ENCODE results near the gene CTNNA3.

Gene CTNNA3

DNA sequence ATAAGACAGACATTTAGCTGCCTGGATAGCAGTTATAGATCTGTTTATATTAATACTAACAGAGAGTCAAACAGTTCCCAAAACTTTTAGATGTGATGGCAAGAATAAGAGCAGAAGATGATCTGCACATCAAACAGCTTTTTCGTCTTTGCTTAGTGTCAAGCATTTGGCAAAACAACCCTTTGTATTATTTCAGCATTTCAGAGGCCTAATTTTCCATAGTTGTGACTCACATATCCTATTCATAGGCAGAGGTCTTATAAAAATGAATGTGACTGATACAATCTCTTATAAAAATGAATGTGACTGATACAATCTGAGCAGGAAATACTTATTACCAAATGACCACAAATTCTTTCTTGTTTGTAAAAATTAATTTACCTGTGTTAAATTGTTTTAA lies 699.0 kb downstream of the CTNNA3 start:
- no peak for DNase-seq

DNA sequence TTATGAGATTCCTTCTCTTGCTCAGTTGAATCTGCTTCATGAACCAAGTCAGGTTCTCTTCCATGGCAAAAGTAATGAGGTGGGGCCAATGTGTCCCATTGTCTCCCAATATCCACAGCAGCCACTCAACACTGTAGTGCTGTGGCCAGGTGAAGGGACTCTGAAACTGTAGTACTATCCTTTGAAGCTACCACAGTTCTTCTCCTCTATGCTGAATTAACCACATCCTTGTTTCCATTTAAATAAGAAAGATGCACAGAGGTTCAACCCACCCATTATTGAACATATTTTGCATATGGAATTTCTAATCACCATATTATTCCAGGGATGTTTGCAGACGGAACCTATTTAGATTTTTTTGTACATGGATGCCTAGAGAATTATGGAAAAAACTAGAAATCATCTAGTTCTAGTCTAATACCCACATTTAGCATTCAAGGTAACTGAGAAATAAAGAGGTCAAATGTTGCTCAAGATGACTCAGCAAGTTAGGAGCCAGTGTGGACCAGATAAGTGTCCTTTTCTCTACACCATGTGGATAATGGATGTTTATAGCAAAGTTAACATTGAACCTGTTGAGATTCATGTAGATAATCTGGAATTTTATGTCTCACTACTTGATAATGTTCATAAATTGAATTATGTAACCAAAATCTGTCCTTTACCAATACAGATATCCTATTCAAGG lies 705.7 kb downstream of the CTNNA3 start:
- no peak for DNase-seq

DNA sequence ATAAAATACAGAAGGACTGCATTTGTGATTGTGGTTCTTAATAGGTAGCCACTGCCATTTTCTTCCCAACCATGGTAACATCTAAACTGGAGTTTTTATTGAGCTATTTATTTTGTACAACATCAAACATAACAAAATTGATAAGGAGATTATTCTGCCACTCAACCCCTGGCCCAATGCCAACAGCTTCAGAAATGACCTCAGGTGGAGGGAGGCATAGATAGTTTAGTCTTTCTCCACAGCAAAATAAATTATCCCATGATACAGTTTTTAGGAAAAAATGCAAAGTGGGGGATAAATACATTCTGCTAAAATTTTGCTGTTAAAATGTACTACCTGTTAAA lies 712.5 kb downstream of the CTNNA3 start:
- DNase-seq = no peak

DNA sequence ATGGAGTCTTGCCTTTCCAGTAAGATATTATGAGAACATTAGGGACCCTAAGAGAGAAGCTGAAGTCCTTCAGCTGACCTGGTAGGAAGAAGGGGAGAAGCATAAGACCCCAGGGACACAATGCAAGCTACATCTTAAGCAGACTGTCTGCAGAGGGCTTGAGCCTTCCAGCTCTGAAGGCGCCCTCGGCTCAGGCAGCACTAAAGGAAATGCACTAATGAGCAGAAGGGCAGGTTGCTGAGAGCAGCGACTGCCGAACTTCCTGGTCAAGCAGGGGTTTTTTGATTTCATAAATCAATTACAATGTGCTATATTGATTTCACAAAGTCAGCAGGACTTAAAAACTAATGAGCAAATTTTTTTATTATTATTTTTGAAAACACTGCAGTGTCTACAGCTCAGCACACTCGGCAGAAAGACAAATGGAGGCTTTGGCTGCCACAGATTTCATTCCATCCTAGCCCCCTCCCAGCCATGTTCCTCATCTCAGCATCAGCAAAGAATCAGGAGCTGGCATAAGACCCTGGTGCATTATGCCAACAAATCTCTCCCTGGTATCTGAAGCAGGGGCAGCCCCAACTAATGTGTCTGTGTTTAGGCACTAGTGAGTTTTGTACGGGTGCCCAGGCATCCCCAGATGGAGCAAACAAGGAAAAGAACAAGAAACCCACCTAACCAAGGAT lies 713.1 kb downstream of the CTNNA3 start:
- no peak for DNase-seq

DNA sequence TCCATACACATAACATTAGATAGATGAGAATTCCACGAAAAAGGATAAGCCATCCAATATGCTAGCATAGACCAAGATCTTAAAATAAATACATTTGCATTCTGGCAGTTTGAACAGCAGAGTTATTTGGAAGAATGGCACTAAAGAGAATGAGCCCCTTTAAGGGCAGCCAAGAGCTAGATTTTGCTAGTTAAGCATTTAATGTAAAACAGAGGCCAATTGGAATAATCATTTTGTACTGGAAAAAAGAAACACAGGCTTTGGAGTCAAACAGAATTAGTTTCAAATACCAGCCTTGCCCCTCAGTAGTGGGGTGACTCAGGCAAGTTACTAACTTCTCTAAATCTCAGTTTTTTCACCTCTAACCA lies 714.0 kb downstream of the CTNNA3 start:
- no peak for DNase-seq

DNA sequence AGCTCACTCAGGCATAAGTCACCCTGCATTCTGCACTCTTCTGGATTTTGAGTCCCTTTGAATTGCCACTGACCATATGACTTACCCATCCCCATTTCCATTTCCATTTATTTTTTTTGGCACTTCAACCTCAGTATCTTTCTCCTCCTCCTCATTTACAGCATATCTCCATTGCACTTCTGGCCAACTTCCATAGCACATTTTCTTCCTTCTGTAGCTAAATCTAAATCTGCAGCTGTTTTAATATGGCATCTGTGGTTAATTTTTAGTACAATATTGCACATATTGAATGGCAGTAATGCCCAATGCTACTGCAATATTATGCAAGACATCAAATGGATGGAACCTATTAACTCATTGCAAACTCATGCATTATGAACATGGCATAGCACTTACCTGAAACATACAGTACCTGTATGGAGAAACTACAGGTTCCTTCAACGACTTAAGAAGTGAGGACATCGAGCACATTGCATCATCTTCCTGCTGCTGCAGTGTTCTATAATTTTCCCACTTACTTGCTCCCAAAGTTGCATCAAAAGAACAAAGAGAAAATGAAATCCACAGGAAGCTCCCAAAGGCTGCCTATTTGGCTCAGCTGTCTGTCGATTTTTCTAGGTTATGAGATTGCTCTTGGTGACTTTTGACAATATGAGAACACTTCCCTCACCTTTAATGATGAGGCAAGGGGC lies 714.5 kb downstream of the CTNNA3 start:
- no peak for DNase-seq

DNA sequence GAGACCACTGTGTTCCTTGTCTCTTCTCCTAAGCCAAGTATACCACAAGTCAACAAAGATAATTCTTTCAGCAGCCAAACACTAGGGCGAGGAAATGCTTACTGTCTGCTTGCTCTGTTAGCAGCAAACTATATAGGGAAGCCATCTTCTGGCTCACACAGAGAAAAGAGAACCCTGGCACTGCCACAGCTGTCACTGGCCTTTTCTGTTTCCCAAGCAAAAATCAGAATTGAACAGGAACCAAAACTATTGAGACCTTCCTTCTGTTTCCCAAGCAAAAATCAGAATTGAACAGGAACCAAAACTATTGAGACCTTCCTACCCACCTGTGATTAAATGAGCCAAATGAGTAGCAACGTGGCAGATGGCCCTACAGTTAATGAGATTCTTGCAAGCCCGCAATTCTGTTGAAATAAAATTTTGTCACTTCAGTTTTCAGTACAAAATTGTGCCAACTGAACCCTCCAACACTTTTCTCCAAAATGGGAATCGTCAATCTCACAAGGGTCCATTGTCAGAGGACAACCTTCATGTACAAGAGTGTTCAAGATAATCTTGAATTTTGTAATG lies 715.7 kb downstream of the CTNNA3 start:
- no peak for DNase-seq

DNA sequence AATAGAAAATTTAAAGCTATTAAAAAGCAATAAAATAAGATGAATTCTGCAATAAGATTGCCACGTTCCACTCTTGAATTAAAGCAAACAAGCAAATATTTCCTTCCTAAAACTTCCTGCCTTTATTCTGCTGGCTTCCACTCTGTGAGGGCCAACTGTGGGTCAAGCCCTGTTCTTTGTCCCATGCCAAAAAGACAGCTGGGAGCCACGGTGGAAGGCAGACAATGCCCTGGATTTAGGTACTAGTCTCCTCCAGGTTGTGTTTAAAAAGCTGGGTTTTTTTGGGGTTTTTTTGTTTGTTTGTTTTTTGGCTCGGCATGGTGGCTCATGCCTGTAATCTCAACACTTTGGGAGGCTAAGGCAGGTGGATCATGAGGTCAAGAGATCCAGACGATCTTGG lies 731.0 kb downstream of the CTNNA3 start:
- DNase-seq = no peak

DNA sequence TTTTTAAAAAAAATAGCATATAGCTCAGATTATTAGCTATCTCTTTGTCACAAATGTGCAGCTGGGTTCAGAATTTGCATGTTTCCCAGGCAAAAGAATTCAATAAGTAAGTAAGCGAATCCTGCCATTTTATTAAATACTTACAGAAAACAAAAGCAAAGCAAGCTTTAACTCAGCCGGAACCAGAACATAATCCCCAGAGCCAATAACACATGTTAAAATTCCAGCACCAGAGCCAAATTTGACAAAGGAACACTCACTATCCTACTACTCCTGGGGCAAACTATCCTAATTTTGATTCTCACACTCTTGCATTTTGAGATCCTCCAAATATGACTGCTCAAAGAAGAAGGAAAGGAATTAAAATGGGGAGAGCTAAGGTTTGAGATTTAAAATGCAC lies 737.5 kb downstream of the CTNNA3 start:
- no peak for DNase-seq

DNA sequence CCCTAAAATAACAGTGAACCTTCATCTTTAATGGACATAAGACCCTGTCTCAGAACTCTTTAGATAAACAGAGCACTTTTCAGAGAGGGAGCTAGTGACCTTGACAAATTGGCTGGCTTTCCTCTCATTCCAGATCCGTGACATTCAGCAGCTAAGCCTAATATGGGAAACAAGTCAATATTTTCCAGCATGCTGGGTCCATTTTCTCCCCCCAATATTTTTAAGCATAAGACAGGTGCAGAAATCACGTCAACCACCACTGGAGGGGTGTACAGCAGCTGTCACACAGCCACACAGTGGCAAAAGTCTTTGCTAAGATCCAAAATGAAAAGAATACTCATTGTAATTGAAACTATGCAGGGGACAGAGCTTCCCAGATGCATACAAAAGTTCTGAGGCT lies 744.1 kb downstream of the CTNNA3 start:
- no peak for DNase-seq

DNA sequence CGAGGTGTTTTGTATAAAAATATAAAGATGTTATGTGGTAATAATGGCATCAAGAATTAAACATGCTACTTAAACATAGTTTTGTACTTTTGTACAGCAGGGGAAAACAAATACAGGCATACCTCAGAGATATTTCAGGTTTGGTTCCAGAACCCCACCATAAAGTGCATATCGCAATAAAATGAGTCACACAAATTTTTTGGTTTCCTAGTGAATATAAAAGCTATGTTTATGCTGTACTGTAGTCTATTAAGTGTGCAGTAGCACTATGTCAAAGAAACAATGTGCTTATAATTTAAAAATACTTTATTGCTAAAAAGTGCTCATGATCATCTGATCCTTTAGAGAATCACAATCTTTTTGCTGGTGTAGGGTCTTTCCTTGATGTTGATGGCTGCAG lies 752.4 kb downstream of the CTNNA3 start:
- DNase-seq = no peak

DNA sequence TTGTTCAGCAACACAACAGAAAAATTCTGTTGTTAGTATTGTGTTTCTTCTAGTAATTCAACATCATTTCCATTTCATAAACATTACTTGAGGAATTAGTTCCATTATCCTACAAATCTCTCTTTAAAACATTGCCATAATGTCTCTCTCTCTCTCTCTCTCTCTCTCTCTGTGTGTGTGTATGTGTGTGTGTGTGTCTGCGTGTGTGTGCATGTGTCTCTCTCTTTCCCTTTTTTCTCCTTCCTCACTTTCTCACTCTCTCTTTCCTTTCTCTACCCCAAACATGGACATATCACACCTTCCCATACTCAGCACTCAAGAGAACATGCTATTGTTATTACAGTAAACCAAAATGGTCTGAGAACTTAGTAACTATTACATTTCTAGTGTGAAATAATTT lies 753.6 kb downstream of the CTNNA3 start:
- no peak for DNase-seq

DNA sequence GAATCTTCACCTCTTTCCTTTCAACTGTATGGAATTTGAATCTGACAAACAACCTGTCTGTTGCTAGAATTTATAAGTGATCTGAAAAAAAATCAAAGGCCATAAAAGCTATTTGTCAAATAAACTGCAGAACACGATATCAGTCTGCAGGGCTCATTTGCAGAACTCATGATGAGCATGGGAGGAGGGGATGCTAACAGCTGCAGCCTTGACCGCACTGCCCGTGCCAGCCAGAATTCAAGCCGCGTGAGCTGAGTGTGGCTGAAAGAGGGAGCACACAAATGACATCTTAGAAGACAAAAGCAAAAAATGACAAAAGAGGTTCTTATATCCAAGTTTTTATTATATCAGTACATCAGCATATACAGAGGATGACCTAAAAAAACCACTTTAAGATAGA lies 754.5 kb downstream of the CTNNA3 start:
- DNase-seq = no peak

DNA sequence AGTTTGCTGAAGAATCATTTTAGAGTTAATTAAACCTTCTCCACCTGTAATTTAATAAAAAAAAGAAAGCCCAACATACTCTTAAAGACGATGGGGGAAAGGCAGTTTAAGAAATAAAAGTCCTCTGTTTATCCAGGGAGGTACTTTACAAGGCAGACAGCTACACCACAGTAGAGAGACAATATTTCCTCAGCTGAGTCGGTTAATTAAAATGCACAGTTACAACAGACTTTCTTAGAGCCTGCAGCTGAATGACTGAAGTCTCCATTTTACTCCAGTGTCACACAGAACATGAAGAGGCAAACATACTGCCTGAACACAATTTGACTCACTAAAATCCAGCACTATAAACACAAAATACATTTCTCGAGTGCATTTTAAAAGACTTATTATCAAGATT lies 755.0 kb downstream of the CTNNA3 start:
- no peak for DNase-seq

DNA sequence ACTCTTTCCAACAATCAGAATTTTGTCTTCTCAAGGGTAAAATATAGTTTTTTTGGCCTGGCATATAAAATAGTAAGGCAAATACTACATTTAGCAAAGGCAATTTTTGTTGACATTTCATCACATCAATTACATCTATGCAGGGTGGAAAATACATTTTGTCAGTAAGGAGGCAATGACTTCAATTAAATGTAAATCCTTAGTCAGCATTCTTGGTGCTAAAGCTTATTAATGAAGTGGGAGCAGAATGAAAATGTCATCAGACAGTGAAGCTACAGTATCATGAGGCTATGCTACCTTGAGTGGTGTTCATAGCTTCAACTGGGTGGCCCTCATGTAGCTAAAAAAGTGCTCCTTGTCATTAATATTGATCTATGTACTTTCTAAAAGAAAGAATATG lies 761.3 kb downstream of the CTNNA3 start:
- no peak for DNase-seq

DNA sequence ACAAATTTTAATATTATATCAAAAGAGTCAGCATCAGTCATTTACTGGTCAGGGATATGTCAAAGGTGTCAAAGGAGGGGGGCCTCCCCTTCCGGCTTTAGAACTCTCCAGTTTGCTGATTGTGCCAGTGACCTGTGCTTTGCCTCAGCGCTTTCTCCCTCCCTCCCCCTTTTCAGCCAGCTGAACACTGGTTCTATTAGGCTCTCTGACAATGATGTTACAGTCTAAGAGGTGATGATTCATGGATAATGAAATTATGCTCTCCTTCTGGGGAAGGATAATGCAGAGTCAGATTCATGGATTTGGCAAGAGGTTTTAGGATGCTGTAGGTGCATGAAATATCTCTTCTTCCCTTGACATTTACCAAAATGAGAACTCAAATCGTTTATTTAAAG lies 764.0 kb downstream of the CTNNA3 start:
- no peak for DNase-seq

DNA sequence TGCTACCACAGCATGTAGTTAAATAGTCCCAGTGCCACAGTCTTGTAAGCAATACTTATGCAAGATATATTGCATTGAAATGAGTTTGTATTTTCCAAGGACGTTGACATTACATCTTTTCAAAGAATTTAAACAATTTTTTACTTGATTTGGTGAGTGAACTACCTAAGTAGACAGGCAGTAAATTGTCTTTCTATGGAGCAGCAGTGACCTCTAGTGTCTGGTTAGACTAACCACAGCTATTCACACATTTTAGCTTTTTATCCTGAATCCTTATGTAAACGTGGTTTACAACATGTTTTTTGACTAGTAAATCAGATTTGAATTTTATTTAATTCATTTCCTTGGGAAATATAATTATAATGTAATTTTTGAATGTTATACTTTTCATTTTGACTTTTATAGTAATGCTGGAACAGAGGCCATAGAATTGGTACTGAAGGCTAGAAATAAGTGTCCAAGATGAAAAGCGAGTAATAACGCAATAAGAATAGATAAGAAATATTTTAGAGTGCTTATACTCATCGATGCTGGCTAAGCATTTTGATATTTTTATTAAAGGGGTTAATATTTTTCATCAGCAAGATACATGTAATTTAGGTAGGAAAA lies 764.6 kb downstream of the CTNNA3 start:
- no peak for DNase-seq

DNA sequence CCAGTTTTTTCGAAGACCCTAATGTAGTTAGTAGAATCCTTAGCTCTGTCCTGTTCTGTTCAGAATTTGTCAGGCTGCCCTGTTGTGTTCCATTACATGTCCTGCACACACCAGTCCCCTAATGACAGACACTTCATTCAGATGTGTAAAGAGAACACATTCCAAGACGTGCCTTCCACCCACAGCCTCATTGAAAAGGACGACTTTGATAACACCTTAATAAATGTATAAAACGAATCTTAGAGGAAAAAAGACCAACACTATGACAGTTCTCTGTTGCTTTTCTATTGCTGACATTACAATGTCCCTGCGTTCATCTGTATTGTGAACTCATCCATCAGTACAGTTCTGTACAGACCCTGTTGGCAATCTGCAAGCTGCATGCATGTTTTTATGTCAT lies 766.6 kb downstream of the CTNNA3 start:
- no peak for DNase-seq

DNA sequence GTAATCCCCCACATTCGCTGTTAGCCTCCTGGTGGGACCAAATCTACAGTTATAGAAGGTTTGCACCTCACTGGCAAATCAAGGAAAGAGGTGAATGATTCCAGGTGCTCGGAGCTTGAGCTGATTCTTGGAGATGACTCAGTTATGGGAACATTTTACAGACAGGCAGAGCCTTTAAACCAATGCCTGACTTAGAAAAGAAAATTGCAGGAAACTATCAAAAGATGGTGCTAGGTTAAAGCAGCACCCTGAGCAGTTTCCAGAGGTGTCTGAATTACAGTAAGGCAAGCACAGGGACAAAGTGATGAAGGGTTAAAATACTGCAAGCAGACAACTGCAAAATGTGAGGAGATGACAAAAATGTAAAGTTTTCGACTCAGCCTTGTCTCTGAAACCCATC lies 767.2 kb downstream of the CTNNA3 start:
- DNase-seq = no peak

DNA sequence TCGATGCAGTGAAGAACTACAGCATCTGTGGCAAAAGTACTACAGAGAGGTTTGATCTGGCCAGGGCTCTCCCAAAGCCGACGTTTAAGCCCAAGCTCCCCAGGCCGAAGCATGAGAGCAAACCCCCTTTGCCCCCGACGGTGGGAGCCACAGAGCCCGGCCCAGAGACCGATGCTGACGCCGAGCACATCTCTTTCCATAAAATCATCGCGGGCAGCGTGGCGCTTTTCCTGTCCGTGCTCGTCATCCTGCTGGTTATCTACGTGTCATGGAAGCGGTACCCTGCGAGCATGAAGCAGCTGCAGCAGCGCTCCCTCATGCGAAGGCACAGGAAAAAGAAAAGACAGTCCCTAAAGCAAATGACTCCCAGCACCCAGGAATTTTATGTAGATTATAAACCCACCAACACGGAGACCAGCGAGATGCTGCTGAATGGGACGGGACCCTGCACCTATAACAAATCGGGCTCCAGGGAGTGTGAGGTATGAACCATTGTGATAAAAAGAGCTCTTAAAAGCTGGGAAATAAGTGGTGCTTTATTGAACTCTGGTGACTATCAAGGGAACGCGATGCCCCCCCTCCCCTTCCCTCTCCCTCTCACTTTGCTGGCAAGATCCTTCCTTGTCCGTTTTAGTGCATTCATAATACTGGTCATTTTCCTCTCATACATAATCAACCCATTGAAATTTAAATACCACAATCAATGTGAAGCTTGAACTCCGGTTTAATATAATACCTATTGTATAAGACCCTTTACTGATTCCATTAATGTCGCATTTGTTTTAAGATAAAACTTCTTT lies 767.8 kb downstream of the CTNNA3 start:
- DNase-seq = no peak

DNA sequence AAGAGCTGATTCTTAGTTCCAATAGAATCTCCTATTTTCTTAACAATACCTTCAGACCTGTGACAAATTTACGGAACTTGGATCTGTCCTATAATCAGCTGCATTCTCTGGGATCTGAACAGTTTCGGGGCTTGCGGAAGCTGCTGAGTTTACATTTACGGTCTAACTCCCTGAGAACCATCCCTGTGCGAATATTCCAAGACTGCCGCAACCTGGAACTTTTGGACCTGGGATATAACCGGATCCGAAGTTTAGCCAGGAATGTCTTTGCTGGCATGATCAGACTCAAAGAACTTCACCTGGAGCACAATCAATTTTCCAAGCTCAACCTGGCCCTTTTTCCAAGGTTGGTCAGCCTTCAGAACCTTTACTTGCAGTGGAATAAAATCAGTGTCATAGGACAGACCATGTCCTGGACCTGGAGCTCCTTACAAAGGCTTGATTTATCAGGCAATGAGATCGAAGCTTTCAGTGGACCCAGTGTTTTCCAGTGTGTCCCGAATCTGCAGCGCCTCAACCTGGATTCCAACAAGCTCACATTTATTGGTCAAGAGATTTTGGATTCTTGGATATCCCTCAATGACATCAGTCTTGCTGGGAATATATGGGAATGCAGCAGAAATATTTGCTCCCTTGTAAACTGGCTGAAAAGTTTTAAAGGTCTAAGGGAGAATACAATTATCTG lies 768.6 kb downstream of the CTNNA3 start:
- no peak for DNase-seq

DNA sequence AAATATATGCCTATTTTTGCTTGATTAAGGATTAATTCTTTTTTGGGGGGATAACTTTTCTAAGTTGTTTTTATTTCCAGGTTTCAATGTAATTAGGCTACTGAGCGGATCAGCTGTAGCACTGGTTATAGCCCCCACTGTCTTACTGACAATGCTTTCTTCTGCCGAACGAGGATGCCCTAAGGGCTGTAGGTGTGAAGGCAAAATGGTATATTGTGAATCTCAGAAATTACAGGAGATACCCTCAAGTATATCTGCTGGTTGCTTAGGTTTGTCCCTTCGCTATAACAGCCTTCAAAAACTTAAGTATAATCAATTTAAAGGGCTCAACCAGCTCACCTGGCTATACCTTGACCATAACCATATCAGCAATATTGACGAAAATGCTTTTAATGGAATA lies 769.2 kb downstream of the CTNNA3 start:
- no peak for DNase-seq

Measured in DMS79 (cell line).